Measurements from ENCODE around the gene MMP7.

GRCh38 chr11:102517670-102518069 lies 12.9 kb downstream of the MMP7 start:
- TF ChIP-seq POLR2A (IDR thresholded peaks at IDR 0.05): no peak
- TF ChIP-seq CTCF (IDR thresholded peaks at IDR 0.05): no peak
- TF ChIP-seq EP300 (IDR thresholded peaks at IDR 0.05): no peak
